Psoas muscle (tissue), 8 donors: ENCODE measurements around the gene EYS. TPM values are rescaled to one million over a fixed set of nuclear protein-coding genes. Genes with fewer than 3 reads are reported as not detected.

Experiments used
- ATAC-seq, 4 donors: fragments of 200-7000 bp; cut with Tn5 transposase; one replicate each; pipeline ENCODE4 v1.9.1; 2020; ENCODE audit warnings: moderate library complexity in 3 of 4, mild to moderate bottlenecking in 2 of 4
- DNase-seq, 2 donors: peaks; one replicate each; pipeline ENCODE4 v3.0.0-alpha.2; 2020
- H3K27ac ChIP-seq: fragments of 200-600 bp; one replicate; pipeline ENCODE4 v1.8.0; 2022
- H3K27me3 ChIP-seq, 3 donors: fragments of 200-600 bp in 1 of 3; one replicate each; pipeline versions ENCODE4 v1.6.1 to v1.8.0; 2013 to 2022; ENCODE audit warnings: low read length in 2 of 3, mild to moderate bottlenecking in 2 of 3, moderate library complexity in 1 of 3; ENCODE audit not compliant: insufficient read depth in 3 of 3
- H3K36me3 ChIP-seq, 2 donors: fragments of 200-600 bp in 1 of 2; one replicate each; pipeline versions ENCODE4 v1.6.1 to v1.8.0; 2013 to 2022; ENCODE audit warnings: low read depth in 1 of 2, mild to moderate bottlenecking in 1 of 2, moderate library complexity in 1 of 2; ENCODE audit not compliant: insufficient read depth in 1 of 2
- H3K4me1 ChIP-seq: fragments of 200-600 bp; one replicate; pipeline ENCODE4 v1.8.0; 2022
- H3K4me3 ChIP-seq: fragments of 200-600 bp; one replicate; pipeline ENCODE4 v1.8.0; 2022; ENCODE audit warnings: mild to moderate bottlenecking
- H3K9me3 ChIP-seq: fragments of 200-600 bp; one replicate; pipeline ENCODE4 v1.8.0; 2022
- whole genome bisulfite sequencing, 3 donors: extraction: QIAGEN DNeasy Blood & Tissue Kit; methylation state at CpG; one replicate each; pipeline versions ENCODE4 v1.1.6 to v1.1.7; 2013; 5-methylcytosine and 5-hydroxymethylcytosine counted together
- intact Hi-C, 2 donors: fragments of 100-400 bp; cut with DNase I; formaldehyde crosslinking; loops; one replicate each; pipeline versions ENCODE4 v1.11.0 to v1.14.2; 2022
- polyA plus RNA-seq, 3 donors: library from polyadenylated mRNA; stranded (reverse); fragments of 200-250 nt; gene quantifications; one replicate each; pipeline ENCODE4 v1.2.3, GENCODE V29; 2013
- total RNA-seq, 4 donors: library from RNA; stranded (reverse); fragmentation: NEBNext Ultra II Directional in 2 of 4; extraction: Animal tissue kit (Norgen Biotek cat#: 25700) in 2 of 4; gene quantifications; one replicate each; pipeline versions ENCODE4 v1.2.1 to v1.2.4, GENCODE V29; 2021 to 2023
- TF ChIP-seq, protein P1 (sequence below): fragments of 200-600 bp; IDR thresholded peaks from one replicate; pipeline ENCODE4 v1.8.0; 2022; ENCODE audit warnings: antibody characterized with exemption
- donor health status: healthy with polysubstance abuse.
- donor health status: DM: no; HTN: no; CAD: no; lungs with moderate emphysema.
- donor health status: Bipolar disorder and iron deficiency.
- donor health status: healthy.
- donor health status: DM: yes; HTN: yes; CAD: no.
- donor health status: DM: no; HTN: no; CAD: no.
- donor health status: DM: no; HTN: no; CAD: no.
- donor health status: DM: yes; HTN: yes; CAD: no.

EYS gene
- total and polyA plus RNA-seq, 7 donors, result under 0.01 TPM; not detected in 6

DNA sequence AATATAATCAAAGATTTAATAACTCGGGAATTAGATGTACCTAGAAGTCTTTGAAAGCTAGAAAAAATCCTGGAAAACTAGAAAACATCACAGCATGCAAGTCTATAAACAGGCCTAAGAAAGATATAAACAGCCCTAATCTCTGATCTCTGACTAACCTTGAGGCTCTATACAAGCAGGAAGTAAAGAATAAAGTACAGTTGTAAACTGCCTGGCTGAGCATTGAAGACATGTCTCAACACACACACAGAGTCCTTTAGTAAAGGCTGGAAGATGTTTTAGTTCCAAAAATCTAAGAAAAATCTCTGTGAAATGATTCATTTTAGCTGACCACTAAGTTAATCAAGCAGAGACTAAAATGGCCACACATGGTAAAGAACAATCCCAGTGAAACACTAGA, 774.5 kb downstream of the EYS start:
- no peak overlapping the region for H3K27ac ChIP-seq
- no peak for ATAC-seq
- H3K36me3 ChIP-seq, result no peaks in the 10 kb centered on the region
- TF ChIP-seq, protein P1, sequence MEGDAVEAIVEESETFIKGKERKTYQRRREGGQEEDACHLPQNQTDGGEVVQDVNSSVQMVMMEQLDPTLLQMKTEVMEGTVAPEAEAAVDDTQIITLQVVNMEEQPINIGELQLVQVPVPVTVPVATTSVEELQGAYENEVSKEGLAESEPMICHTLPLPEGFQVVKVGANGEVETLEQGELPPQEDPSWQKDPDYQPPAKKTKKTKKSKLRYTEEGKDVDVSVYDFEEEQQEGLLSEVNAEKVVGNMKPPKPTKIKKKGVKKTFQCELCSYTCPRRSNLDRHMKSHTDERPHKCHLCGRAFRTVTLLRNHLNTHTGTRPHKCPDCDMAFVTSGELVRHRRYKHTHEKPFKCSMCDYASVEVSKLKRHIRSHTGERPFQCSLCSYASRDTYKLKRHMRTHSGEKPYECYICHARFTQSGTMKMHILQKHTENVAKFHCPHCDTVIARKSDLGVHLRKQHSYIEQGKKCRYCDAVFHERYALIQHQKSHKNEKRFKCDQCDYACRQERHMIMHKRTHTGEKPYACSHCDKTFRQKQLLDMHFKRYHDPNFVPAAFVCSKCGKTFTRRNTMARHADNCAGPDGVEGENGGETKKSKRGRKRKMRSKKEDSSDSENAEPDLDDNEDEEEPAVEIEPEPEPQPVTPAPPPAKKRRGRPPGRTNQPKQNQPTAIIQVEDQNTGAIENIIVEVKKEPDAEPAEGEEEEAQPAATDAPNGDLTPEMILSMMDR, result no peak
- 73 to 81% (median 77%) methylated on average over 1 of the region's 1 CpG for WGBS, 3 donors
- no peaks in the 10 kb centered on the region for H3K27me3 ChIP-seq
- no peaks in the 10 kb centered on the region for H3K4me1 ChIP-seq
- intact Hi-C loops, result no loop called here
- H3K9me3 ChIP-seq, result no peaks in the 10 kb centered on the region
- H3K4me3 ChIP-seq, result no peak overlapping the region
- no peak for DNase-seq

DNA sequence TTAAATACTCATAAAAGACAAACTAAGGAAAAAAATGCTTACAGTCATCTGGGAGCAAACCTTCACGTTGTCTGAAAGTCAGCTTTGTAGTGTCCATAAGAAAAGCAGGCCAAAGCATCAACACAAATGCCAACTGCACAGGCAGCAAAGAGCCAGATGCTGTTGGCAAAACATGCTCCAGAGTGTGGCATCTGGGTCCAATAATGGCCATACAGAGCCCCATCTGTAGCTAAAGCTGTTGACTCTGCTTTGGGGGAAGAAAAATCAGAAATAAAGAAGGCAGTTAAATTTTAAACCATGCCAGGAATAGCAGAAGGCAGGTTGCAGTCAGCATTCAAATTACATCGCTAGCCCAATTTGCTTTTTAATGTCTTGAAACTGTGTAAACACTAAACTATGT, 776.3 kb downstream of the EYS start:
- H3K36me3 ChIP-seq, result no peaks in the 10 kb centered on the region
- 68 to 75% (median 70%) methylated on average over 2 of the region's 2 CpGs for WGBS, 3 donors
- TF ChIP-seq, protein P1, result no peak
- ATAC-seq (no peak), DNase-seq (no peak)
- intact Hi-C loops, result no loop called here
- no peak overlapping the region for H3K4me3 ChIP-seq
- no peaks in the 10 kb centered on the region for H3K27me3 ChIP-seq
- H3K9me3 ChIP-seq, result no peaks in the 10 kb centered on the region
- H3K4me1 ChIP-seq, result no peaks in the 10 kb centered on the region
- H3K27ac ChIP-seq, result no peak overlapping the region

DNA sequence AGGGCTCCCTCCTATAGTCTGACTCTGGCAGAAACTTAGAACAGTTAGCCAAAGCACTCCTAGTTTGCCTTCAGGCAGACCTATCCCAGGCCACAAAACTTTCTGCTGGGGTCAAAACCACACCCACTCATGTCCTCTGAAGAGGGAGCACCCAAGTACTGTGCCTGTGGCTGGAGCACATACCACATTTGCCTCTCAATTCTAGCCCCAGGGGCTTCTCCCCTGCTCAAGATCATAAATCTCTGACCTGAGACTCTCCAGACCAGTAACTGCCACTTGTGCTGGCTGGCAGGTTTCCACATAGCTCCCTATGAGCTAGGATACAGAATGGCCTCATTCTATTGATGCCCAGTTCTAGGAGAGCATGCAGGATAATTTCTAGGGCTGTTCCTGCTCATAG, 781.0 kb downstream of the EYS start:
- no peak for DNase-seq
- H3K4me1 ChIP-seq, result no peaks in the 10 kb centered on the region
- no peaks in the 10 kb centered on the region for H3K36me3 ChIP-seq
- H3K9me3 ChIP-seq, result no peaks in the 10 kb centered on the region
- no peak overlapping the region for H3K4me3 ChIP-seq
- no peak overlapping the region for H3K27ac ChIP-seq
- no peak for ATAC-seq
- no peaks in the 10 kb centered on the region for H3K27me3 ChIP-seq
- intact Hi-C loops, result no loop called here
- TF ChIP-seq, protein P1, result no peak

DNA sequence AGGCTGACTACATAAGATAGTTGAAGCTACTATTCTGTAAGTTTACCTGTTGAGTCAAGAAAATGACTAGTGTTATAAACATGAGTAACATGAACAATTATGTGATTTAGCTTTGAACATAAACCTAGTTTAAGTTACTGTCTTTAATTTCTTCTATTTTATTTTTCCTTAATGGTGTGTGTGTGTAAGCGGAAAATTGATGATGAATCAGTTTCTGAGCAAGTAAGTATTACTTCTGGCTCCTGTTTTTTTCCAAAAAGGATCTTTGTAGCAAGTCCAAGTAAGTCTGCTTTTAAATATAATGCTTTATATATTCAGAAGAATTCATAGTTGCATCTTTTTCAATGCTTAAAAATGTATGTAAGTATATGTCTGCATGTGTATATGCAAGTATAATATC, 786.8 kb downstream of the EYS start:
- Histone ChIP-seq H3K4me3 (no peak overlapping the region), H3K36me3 (no peaks in the 10 kb centered on the region), H3K4me1 (no peaks in the 10 kb centered on the region), H3K27me3 (no peaks in the 10 kb centered on the region), H3K27ac (no peak overlapping the region), H3K9me3 (no peaks in the 10 kb centered on the region)
- DNase-seq, result no peak
- WGBS, 3 donors, result 86 to 91% (median 89%) methylated on average over 1 of the region's 1 CpG
- TF ChIP-seq, protein P1, result no peak
- intact Hi-C loops, result no loop called here
- no peak for ATAC-seq

DNA sequence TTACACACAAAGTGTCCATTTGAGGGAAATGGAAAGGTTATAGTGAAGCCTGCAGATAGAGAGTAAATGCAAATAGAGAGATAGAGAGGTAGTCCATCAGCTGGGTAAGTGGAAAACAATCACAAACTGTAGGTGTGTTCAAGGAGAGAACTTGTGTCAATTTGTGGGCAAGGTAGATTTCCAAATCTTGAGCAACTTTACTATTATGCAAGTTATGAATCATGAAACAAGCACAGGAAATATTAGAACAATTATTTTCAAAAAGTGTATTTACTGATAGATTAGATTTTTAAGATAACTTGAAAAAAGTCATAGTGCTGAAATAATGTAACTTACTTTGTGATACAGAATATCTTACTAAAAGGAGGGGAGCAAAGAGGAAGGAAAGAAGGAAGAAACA, 792.9 kb downstream of the EYS start:
- no peak overlapping the region for H3K4me3 ChIP-seq
- intact Hi-C loops, result no loop called here
- TF ChIP-seq, protein P1, result no peak
- H3K9me3 ChIP-seq, result no peaks in the 10 kb centered on the region
- no peaks in the 10 kb centered on the region for H3K36me3 ChIP-seq
- H3K27me3 ChIP-seq, result no peaks in the 10 kb centered on the region
- no peak for DNase-seq
- H3K4me1 ChIP-seq, result no peaks in the 10 kb centered on the region
- ATAC-seq, result no peak
- no peak overlapping the region for H3K27ac ChIP-seq
